ENCODE results near the gene DLG5. TPM values are rescaled to one million over a fixed set of nuclear protein-coding genes. Genes with fewer than 3 reads are reported as not detected.

Gene DLG5
- total and polyA plus RNA-seq, 10 of the 15 experiments (the other 5 are each of a cell fraction or from before 2014, with no cell fraction given) = 0.18 to 6.6 (median 2.7) TPM

DNA sequence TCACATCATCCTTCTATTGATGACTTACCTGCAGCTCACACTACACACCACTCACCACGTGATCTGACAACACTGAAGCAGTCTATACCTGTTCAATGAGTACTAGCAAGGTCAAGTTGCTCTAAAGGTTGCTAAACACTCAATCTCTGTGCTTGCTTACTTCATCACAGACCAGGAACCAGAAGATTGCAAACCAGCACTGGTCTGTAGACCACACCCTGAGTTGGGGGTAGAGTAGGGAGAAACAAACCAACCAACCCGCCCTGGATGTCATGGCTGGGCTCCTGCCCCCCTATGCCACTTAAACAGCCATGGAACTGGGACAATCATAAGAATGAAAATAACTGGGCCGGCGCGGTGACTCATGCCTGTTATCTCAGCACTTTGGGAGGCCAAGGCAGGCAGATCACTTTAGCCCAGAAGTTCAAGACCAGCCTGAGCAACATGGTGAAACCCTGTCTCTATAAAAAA, 19.6 kb downstream of the DLG5 start:
- intact Hi-C loops (cut with micrococcal nuclease; ENCODE audit: unreplicated experiment) (no loop called here), in situ Hi-C loops (cut with MboI) (no loop called here)
- Histone ChIP-seq H4K20me1 (ENCODE audit: control insufficient read depth, insufficient read depth) (no peaks in the 10 kb centered on the region), H3K27ac (ENCODE audit: control insufficient read depth, insufficient read depth) (no peak overlapping the region), H3K4me1 (ENCODE audit: control insufficient read depth, insufficient read depth, low read length) (no peaks in the 10 kb centered on the region), H3K79me2 (ENCODE audit: control insufficient read depth, insufficient read depth, low read length) (no peaks in the 10 kb centered on the region), H3K4me2 (ENCODE audit: control insufficient read depth, insufficient read depth) (no peak overlapping the region), H3K9ac (ENCODE audit: control insufficient read depth, insufficient read depth, low read length) (no peak overlapping the region), H3K27me3 (replicated peaks in 1 of 2; ENCODE audit: control insufficient read depth in 2 of 2, insufficient read depth in 2 of 2, low read length in 1 of 2) (no peaks in the 10 kb centered on the region), H2AFZ (ENCODE audit: control insufficient read depth, low read depth, low read length) (no peak overlapping the region), H3K9me3 (replicated peaks; ENCODE audit: control insufficient read depth, insufficient read depth, low read length) (no peaks in the 10 kb centered on the region), H3K36me3 (ENCODE audit: control insufficient read depth in 2 of 2, insufficient read depth in 2 of 2, low read length in 1 of 2) (no peaks in the 10 kb centered on the region), H3K4me3 (no peak overlapping the region)
- ChIA-PET POLR2A (no interaction called here), RAD21 (ENCODE audit: unreplicated experiment) (no interaction called here), CTCF (interaction anchor here (1.2 kb wide), 1 partner anchor 60 kb away, joined by 7 read pairs; no protein-coding TSS in a partner anchor), SMC1A (ENCODE audit: uncharacterized antibody, unreplicated experiment) (no interaction called here)
- no peak for TF ChIP-seq BCL11A (IDR thresholded peaks at IDR 0.05; ENCODE audit: low read depth, low read length)
- TF ChIP-seq ZNF622 (IDR thresholded peaks at IDR 0.05) = no peak
- 60% methylated on average over 5 of the region's 5 CpGs for WGBS (ENCODE audit: insufficient coverage, insufficient replicate concordance, low lambda C conversion rate, missing lambda C conversion rate)
- FAIRE-seq = no peak
- DNase-seq (ENCODE audit: low read depth, low spot score) = no peak
- ATAC-seq = no peak
- BruUV-seq (replicated peaks) = no TSS peak

DNA sequence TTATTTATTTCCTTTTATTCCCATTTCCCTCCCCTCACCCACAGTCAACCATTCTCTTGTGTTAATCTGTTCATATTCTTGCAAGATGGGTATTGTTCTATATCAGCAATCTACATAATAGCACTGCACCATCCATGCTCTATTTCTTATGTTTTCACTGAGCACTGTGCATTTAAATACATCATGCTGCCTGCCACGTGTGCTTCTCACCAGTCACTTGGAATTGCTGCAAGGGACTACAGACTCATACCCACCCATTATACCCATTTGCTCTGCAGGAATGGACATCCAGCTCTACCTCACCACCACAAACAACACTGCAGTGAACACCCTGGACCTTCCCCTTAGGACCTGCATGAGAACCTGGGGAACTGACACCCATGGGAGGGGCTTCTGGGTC, 20.8 kb downstream of the DLG5 start:
- no peaks in the 10 kb centered on the region for H3K4me1 ChIP-seq (ENCODE audit: control insufficient read depth, insufficient read depth, low read length)
- H4K20me1 ChIP-seq (ENCODE audit: control insufficient read depth, insufficient read depth) = no peaks in the 10 kb centered on the region
- no peaks in the 10 kb centered on the region for H3K9me3 ChIP-seq (replicated peaks; ENCODE audit: control insufficient read depth, insufficient read depth, low read length)
- 40% methylated on average over 1 of the region's 1 CpG for WGBS (ENCODE audit: insufficient coverage, insufficient replicate concordance, low lambda C conversion rate, missing lambda C conversion rate)
- no peak for ATAC-seq
- no peak for DNase-seq (ENCODE audit: low read depth, low spot score)
- H3K4me2 ChIP-seq (ENCODE audit: control insufficient read depth, insufficient read depth) = no peak overlapping the region
- H3K27ac ChIP-seq (ENCODE audit: control insufficient read depth, insufficient read depth) = no peak overlapping the region
- no peaks in the 10 kb centered on the region for H3K79me2 ChIP-seq (ENCODE audit: control insufficient read depth, insufficient read depth, low read length)
- no peak overlapping the region for H2AFZ ChIP-seq (ENCODE audit: control insufficient read depth, low read depth, low read length)
- in situ Hi-C loops (cut with MboI) (no loop called here), intact Hi-C loops (cut with micrococcal nuclease; ENCODE audit: unreplicated experiment) (no loop called here)
- SMC1A ChIA-PET (ENCODE audit: uncharacterized antibody, unreplicated experiment) = no interaction called here
- CTCF ChIA-PET = interaction anchor here (1.2 kb wide), 1 partner anchor 59 kb away, joined by 4 read pairs; no protein-coding TSS in a partner anchor
- no peaks in the 10 kb centered on the region for H3K27me3 ChIP-seq (replicated peaks in 1 of 2; ENCODE audit: control insufficient read depth in 2 of 2, insufficient read depth in 2 of 2, low read length in 1 of 2)
- no TSS peak for BruUV-seq (replicated peaks)
- H3K9ac ChIP-seq (ENCODE audit: control insufficient read depth, insufficient read depth, low read length) = no peak overlapping the region
- RAD21 ChIA-PET (ENCODE audit: unreplicated experiment) = no interaction called here
- H3K36me3 ChIP-seq (ENCODE audit: control insufficient read depth in 2 of 2, insufficient read depth in 2 of 2, low read length in 1 of 2) = no peaks in the 10 kb centered on the region
- no peak for FAIRE-seq
- H3K4me3 ChIP-seq = no peak overlapping the region
- POLR2A ChIA-PET = no interaction called here
- no peak for TF ChIP-seq SUZ12 (IDR thresholded peaks at IDR 0.05; ENCODE audit: unreplicated experiment)
- TF ChIP-seq, protein P1, sequence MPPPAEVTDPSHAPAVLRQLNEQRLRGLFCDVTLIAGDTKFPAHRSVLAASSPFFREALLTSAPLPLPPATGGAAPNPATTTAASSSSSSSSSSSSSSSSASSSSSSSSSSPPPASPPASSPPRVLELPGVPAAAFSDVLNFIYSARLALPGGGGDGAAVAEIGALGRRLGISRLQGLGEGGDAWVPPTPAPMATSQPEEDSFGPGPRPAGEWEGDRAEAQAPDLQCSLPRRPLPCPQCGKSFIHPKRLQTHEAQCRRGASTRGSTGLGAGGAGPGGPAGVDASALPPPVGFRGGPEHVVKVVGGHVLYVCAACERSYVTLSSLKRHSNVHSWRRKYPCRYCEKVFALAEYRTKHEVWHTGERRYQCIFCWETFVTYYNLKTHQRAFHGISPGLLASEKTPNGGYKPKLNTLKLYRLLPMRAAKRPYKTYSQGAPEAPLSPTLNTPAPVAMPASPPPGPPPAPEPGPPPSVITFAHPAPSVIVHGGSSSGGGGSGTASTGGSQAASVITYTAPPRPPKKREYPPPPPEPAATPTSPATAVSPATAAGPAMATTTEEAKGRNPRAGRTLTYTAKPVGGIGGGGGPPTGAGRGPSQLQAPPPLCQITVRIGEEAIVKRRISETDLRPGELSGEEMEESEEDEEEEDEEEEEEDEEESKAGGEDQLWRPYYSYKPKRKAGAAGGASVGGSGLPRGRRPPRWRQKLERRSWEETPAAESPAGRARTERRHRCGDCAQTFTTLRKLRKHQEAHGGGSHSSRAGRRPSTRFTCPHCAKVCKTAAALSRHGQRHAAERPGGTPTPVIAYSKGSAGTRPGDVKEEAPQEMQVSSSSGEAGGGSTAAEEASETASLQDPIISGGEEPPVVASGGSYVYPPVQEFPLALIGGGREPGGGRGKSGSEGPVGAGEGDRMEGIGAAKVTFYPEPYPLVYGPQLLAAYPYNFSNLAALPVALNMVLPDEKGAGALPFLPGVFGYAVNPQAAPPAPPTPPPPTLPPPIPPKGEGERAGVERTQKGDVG (CRISPR knock-in tag; IDR thresholded peaks at IDR 0.05) = no peak
- TF ChIP-seq, protein P2, sequence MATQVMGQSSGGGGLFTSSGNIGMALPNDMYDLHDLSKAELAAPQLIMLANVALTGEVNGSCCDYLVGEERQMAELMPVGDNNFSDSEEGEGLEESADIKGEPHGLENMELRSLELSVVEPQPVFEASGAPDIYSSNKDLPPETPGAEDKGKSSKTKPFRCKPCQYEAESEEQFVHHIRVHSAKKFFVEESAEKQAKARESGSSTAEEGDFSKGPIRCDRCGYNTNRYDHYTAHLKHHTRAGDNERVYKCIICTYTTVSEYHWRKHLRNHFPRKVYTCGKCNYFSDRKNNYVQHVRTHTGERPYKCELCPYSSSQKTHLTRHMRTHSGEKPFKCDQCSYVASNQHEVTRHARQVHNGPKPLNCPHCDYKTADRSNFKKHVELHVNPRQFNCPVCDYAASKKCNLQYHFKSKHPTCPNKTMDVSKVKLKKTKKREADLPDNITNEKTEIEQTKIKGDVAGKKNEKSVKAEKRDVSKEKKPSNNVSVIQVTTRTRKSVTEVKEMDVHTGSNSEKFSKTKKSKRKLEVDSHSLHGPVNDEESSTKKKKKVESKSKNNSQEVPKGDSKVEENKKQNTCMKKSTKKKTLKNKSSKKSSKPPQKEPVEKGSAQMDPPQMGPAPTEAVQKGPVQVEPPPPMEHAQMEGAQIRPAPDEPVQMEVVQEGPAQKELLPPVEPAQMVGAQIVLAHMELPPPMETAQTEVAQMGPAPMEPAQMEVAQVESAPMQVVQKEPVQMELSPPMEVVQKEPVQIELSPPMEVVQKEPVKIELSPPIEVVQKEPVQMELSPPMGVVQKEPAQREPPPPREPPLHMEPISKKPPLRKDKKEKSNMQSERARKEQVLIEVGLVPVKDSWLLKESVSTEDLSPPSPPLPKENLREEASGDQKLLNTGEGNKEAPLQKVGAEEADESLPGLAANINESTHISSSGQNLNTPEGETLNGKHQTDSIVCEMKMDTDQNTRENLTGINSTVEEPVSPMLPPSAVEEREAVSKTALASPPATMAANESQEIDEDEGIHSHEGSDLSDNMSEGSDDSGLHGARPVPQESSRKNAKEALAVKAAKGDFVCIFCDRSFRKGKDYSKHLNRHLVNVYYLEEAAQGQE (IDR thresholded peaks at IDR 0.05; ENCODE audit: low read depth, low read length) = no peak
- TF ChIP-seq, protein P3, sequence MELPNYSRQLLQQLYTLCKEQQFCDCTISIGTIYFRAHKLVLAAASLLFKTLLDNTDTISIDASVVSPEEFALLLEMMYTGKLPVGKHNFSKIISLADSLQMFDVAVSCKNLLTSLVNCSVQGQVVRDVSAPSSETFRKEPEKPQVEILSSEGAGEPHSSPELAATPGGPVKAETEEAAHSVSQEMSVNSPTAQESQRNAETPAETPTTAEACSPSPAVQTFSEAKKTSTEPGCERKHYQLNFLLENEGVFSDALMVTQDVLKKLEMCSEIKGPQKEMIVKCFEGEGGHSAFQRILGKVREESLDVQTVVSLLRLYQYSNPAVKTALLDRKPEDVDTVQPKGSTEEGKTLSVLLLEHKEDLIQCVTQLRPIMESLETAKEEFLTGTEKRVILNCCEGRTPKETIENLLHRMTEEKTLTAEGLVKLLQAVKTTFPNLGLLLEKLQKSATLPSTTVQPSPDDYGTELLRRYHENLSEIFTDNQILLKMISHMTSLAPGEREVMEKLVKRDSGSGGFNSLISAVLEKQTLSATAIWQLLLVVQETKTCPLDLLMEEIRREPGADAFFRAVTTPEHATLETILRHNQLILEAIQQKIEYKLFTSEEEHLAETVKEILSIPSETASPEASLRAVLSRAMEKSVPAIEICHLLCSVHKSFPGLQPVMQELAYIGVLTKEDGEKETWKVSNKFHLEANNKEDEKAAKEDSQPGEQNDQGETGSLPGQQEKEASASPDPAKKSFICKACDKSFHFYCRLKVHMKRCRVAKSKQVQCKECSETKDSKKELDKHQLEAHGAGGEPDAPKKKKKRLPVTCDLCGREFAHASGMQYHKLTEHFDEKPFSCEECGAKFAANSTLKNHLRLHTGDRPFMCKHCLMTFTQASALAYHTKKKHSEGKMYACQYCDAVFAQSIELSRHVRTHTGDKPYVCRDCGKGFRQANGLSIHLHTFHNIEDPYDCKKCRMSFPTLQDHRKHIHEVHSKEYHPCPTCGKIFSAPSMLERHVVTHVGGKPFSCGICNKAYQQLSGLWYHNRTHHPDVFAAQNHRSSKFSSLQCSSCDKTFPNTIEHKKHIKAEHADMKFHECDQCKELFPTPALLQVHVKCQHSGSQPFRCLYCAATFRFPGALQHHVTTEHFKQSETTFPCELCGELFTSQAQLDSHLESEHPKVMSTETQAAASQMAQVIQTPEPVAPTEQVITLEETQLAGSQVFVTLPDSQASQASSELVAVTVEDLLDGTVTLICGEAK (IDR thresholded peaks at IDR 0.05; ENCODE audit: borderline replicate concordance) = no peak
